Brain microvascular endothelial cell (primary cell): ENCODE measurements around the gene ASRGL1.

Source experiments
- DNase-seq: peaks from one replicate; pipeline ENCODE4 v3.0.0-alpha.2; 2020
- H3K27ac ChIP-seq: fragments of 250-450 bp; sonication (Bioruptor Pico); 2 replicates; pipeline ENCODE4 v1.5.1; 2020; ENCODE audit warnings: mild to moderate bottlenecking, moderate library complexity
- H3K27me3 ChIP-seq: fragments of 250-450 bp; sonication (Bioruptor Pico); replicated peaks from 2 replicates; pipeline ENCODE4 v1.5.1; 2020; ENCODE audit warnings: mild to moderate bottlenecking
- H3K36me3 ChIP-seq: fragments of 250-450 bp; sonication (Bioruptor Pico); replicated peaks from 2 replicates; pipeline ENCODE4 v1.5.1; 2020; ENCODE audit warnings: mild to moderate bottlenecking
- H3K4me3 ChIP-seq: 2 replicates; pipeline ENCODE4 v1.5.1; 2011; ENCODE audit warnings: low read depth, mild to moderate bottlenecking, control low read depth, low read length, moderate library complexity
- in situ Hi-C: cut with HindIII; loops from 2 replicates; pipeline ENCODE4 v1.10.0; 2017; ENCODE audit warnings: low sequenced_read_pairs, low pct_ligation_motif_present
- TF ChIP-seq, protein P1 (sequence below): IDR thresholded peaks from 2 replicates; pipeline ENCODE4 v1.5.1; 2011; ENCODE audit warnings: low read depth, mild to moderate bottlenecking, moderate library complexity, low read length, control low read depth, inconsistent platforms; ENCODE audit errors: missing control alignments

ASRGL1 gene

DNA sequence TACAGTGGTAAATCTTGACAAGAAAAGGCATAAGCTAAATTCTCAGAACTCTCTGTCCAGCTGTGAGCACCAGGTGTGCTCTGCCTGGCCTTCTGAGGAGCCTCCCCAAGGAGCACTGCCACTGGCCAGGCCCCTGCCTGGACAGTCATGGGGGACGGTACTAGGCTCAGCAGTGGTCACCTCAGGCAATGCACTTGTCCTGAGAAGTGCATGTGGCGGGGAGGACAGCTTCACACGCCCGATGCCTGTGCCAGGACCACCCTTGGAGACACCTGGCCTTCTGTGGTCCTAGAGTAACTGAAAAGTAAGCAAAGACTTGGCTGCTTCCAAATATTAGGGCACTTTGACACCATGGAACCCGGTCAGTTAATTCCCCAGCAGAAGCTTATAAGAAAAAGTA is 53.0 kb downstream of the ASRGL1 start:
- in situ Hi-C loops = loop anchor here (25.0 kb wide), 1 partner anchor 172 kb away; the partner anchor contains the start of gene EEF1G
- Histone ChIP-seq H3K4me3 (no peak overlapping the region), H3K36me3 (no peaks in the 10 kb centered on the region), H3K27ac (no peak overlapping the region), H3K27me3 (no peaks in the 10 kb centered on the region)
- DNase-seq = no peak
- TF ChIP-seq, protein P1, sequence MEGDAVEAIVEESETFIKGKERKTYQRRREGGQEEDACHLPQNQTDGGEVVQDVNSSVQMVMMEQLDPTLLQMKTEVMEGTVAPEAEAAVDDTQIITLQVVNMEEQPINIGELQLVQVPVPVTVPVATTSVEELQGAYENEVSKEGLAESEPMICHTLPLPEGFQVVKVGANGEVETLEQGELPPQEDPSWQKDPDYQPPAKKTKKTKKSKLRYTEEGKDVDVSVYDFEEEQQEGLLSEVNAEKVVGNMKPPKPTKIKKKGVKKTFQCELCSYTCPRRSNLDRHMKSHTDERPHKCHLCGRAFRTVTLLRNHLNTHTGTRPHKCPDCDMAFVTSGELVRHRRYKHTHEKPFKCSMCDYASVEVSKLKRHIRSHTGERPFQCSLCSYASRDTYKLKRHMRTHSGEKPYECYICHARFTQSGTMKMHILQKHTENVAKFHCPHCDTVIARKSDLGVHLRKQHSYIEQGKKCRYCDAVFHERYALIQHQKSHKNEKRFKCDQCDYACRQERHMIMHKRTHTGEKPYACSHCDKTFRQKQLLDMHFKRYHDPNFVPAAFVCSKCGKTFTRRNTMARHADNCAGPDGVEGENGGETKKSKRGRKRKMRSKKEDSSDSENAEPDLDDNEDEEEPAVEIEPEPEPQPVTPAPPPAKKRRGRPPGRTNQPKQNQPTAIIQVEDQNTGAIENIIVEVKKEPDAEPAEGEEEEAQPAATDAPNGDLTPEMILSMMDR = no peak

DNA sequence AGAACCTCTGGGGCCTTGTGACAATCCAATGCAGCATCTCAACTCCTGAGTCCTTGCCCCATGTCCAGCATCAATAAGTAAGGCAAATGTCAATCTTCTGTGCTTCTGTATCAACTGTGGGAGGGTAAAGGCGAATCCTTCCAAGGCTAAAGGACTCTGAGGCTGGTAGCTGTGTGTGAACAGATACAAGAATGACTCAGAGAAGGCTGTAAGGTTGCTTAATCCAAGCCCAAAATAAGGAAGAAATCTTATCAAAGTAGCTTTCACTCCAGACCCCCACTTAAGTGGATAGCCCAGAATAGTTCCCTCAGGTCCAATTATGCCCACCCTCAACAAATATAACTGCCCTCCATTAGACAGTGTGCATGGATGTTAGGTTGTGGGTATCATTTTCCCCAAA is 53.5 kb downstream of the ASRGL1 start:
- Histone ChIP-seq H3K27ac (no peak overlapping the region), H3K27me3 (no peaks in the 10 kb centered on the region), H3K4me3 (no peak overlapping the region), H3K36me3 (no peaks in the 10 kb centered on the region)
- DNase-seq = no peak
- in situ Hi-C loops = loop anchor here (25.0 kb wide), 1 partner anchor 172 kb away; the partner anchor contains the start of gene EEF1G
- TF ChIP-seq, protein P1 = no peak

DNA sequence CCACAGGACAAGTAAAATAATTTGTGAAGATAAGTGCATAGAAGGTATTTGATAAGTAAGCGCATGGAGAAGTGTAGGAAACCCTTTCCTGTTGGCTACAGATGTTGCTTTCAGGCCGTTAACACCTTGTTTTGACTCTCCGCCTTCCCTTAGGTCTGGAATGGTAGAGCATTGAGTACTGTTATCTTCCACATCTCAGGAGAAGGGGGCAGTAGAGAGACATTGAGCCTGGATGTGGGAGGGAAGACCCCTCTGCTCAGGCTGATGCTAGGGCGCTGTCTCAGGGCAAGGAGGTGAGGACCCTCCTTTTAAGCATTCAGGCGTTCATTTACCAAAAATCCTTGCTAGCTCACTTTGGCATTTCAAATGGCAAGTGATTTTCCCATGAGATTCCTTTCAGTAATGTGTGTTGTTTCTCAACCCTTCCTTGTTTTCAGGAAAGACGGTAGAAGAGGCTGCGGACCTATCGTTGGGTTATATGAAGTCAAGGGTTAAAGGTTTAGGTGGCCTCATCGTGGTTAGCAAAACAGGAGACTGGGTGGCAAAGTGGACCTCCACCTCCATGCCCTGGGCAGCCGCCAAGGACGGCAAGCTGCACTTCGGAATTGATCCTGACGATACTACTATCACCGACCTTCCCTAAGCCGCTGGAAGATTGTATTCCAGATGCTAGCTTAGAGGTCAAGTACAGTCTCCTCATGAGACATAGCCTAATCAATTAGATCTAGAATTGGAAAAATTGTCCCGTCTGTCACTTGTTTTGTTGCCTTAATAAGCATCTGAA is 54.6 kb downstream of the ASRGL1 start:
- Histone ChIP-seq H3K27me3 (no peaks in the 10 kb centered on the region), H3K27ac (no peak overlapping the region), H3K36me3 (no peaks in the 10 kb centered on the region), H3K4me3 (no peak overlapping the region)
- DNase-seq = no peak
- TF ChIP-seq, protein P1 = peak; percentile 47
- in situ Hi-C loops = loop anchor here (25.0 kb wide), 1 partner anchor 170 kb away; the partner anchor contains the start of gene EEF1G

DNA sequence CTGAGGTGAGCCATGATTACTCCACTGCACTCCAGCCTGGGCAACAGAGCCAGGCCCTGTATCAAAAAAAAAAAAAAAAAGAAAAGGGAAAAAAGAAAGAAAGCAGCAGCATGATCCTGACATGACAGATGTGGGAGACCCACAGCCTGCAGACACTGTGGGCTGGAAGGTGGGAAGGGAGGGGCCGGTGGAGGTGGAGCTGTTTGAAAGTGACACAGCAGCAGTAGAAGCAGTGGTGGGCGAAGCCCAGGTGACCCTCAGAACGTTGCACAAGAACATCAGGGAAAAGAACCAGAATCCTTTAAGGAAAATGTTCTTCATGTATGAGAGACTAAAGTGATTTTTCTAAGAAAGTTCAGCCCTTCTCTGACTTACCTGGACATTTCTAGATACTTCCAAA is 55.3 kb downstream of the ASRGL1 start:
- Histone ChIP-seq H3K27ac (no peak overlapping the region), H3K4me3 (no peak overlapping the region), H3K36me3 (no peaks in the 10 kb centered on the region), H3K27me3 (no peaks in the 10 kb centered on the region)
- no peak for DNase-seq
- in situ Hi-C loops = loop anchor here (25.0 kb wide), 1 partner anchor 170 kb away; the partner anchor contains the start of gene EEF1G
- TF ChIP-seq, protein P1 = no peak

DNA sequence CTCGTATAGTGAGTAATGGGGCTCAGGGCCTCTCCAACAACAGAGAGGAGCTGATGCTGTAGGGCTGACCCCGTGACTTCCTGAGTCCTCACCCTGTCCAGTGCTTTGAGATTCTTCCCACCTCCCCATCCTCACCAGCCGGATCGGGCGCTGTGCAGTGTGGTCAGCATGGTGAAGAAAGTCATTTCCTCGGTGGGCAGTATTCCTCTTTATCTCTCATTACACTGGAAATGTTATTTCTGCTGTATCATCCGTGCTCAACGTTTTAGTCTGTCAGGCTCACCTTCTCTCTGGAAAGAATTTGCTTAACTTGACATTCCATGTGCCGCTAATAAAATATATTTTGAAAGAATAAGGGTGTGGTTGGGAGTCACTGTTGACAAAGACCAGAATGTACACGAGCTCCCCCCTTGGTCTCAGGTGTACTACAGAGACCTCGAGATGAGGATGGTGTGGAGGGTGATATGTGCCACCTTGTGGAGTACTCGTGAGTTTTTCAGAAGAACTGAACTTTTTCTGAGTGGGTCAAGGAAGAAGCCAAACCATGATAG is 55.9 kb downstream of the ASRGL1 start:
- Histone ChIP-seq H3K27ac (no peak overlapping the region), H3K36me3 (no peaks in the 10 kb centered on the region), H3K4me3 (no peak overlapping the region), H3K27me3 (no peaks in the 10 kb centered on the region)
- in situ Hi-C loops = loop anchor here (25.0 kb wide), 1 partner anchor 169 kb away; the partner anchor contains the start of gene EEF1G
- no peak for DNase-seq
- TF ChIP-seq, protein P1 = peak; percentile 29
